ENCODE measurements around the gene COL4A4.

Gene COL4A4

DNA sequence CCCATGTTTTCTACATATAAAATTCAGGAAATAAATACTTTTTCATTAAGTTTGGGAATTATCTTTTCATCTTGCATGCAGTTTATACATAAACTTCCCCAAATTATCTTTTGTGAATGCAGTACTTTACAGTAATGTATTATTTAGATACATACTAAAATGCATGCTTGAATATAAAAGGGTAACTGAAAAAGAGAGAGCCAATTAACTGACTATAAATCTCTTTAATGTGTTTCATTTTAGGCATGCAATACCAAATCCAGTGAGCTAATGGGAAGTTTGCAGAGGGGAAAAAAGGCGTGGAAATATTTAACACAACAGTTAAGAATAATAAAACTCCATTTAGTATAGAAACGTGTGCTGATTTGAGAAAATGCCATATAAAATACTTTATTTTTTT is 39.2 kb downstream of the COL4A4 start:
- H3K36me3 ChIP-seq (ENCODE audit: low read depth): no peaks in the 10 kb centered on the region
- no peaks in the 10 kb centered on the region for H3K4me1 ChIP-seq (ENCODE audit: insufficient read depth, poor library complexity, severe bottlenecking)
- TF ChIP-seq, protein P1, sequence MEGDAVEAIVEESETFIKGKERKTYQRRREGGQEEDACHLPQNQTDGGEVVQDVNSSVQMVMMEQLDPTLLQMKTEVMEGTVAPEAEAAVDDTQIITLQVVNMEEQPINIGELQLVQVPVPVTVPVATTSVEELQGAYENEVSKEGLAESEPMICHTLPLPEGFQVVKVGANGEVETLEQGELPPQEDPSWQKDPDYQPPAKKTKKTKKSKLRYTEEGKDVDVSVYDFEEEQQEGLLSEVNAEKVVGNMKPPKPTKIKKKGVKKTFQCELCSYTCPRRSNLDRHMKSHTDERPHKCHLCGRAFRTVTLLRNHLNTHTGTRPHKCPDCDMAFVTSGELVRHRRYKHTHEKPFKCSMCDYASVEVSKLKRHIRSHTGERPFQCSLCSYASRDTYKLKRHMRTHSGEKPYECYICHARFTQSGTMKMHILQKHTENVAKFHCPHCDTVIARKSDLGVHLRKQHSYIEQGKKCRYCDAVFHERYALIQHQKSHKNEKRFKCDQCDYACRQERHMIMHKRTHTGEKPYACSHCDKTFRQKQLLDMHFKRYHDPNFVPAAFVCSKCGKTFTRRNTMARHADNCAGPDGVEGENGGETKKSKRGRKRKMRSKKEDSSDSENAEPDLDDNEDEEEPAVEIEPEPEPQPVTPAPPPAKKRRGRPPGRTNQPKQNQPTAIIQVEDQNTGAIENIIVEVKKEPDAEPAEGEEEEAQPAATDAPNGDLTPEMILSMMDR (IDR thresholded peaks at IDR 0.05; ENCODE audit: poor library complexity, severe bottlenecking): no peak
- DNase-seq (ENCODE audit: low spot score): no peak
- no peak for ATAC-seq (ENCODE audit: low read depth)
- H3K27me3 ChIP-seq (ENCODE audit: insufficient read depth, poor library complexity, severe bottlenecking): no peaks in the 10 kb centered on the region
- H3K9me3 ChIP-seq (ENCODE audit: severe bottlenecking): no peaks in the 10 kb centered on the region
- H3K4me3 ChIP-seq (ENCODE audit: severe bottlenecking): no peak overlapping the region
- no peak overlapping the region for H3K27ac ChIP-seq (ENCODE audit: poor library complexity, severe bottlenecking)

GRCh38 chr2:227123697-227124096 is 40.3 kb downstream of the COL4A4 start:
- Histone ChIP-seq H3K27ac (ENCODE audit: poor library complexity, severe bottlenecking) (no peak overlapping the region), H3K27me3 (ENCODE audit: insufficient read depth, poor library complexity, severe bottlenecking) (no peaks in the 10 kb centered on the region)
- no peak for DNase-seq (ENCODE audit: low spot score)

GRCh38 chr2:227118353-227118752 is 45.7 kb downstream of the COL4A4 start:
- TF ChIP-seq, protein P1 (IDR thresholded peaks at IDR 0.05; ENCODE audit: poor library complexity, severe bottlenecking): no peak
- no peak for DNase-seq (ENCODE audit: low spot score)
- no peak for ATAC-seq (ENCODE audit: low read depth)
- Histone ChIP-seq H3K27ac (ENCODE audit: poor library complexity, severe bottlenecking) (no peak overlapping the region), H3K4me1 (ENCODE audit: insufficient read depth, poor library complexity, severe bottlenecking) (no peaks in the 10 kb centered on the region), H3K27me3 (ENCODE audit: insufficient read depth, poor library complexity, severe bottlenecking) (no peaks in the 10 kb centered on the region), H3K36me3 (ENCODE audit: low read depth) (no peaks in the 10 kb centered on the region), H3K4me3 (ENCODE audit: severe bottlenecking) (no peak overlapping the region), H3K9me3 (ENCODE audit: severe bottlenecking) (no peaks in the 10 kb centered on the region)

More at GRCh38 chr2:227123697-227124096, 40.3 kb downstream of the COL4A4 start:
- Histone ChIP-seq H3K36me3 (ENCODE audit: low read depth) (no peaks in the 10 kb centered on the region), H3K4me1 (ENCODE audit: insufficient read depth, poor library complexity, severe bottlenecking) (no peaks in the 10 kb centered on the region), H3K4me3 (ENCODE audit: severe bottlenecking) (no peak overlapping the region), H3K9me3 (ENCODE audit: severe bottlenecking) (no peaks in the 10 kb centered on the region)
- no peak for ATAC-seq (ENCODE audit: low read depth)
- TF ChIP-seq, protein P1 (IDR thresholded peaks at IDR 0.05; ENCODE audit: poor library complexity, severe bottlenecking): no peak

GRCh38 chr2:227117852-227118251 is 46.2 kb downstream of the COL4A4 start:
- TF ChIP-seq, protein P1 (IDR thresholded peaks at IDR 0.05; ENCODE audit: poor library complexity, severe bottlenecking): no peak

GRCh38 chr2:227117027-227117426 is 47.0 kb downstream of the COL4A4 start:
- no peak for ATAC-seq (ENCODE audit: low read depth)
- Histone ChIP-seq H3K27ac (ENCODE audit: poor library complexity, severe bottlenecking) (no peak overlapping the region), H3K27me3 (ENCODE audit: insufficient read depth, poor library complexity, severe bottlenecking) (no peaks in the 10 kb centered on the region), H3K4me1 (ENCODE audit: insufficient read depth, poor library complexity, severe bottlenecking) (no peaks in the 10 kb centered on the region), H3K9me3 (ENCODE audit: severe bottlenecking) (no peaks in the 10 kb centered on the region), H3K36me3 (ENCODE audit: low read depth) (no peaks in the 10 kb centered on the region), H3K4me3 (ENCODE audit: severe bottlenecking) (no peak overlapping the region)
- DNase-seq (ENCODE audit: low spot score): no peak
- TF ChIP-seq, protein P1 (IDR thresholded peaks at IDR 0.05; ENCODE audit: poor library complexity, severe bottlenecking): no peak

More at GRCh38 chr2:227117852-227118251, 46.2 kb downstream of the COL4A4 start:
- Histone ChIP-seq H3K4me1 (ENCODE audit: insufficient read depth, poor library complexity, severe bottlenecking) (no peaks in the 10 kb centered on the region), H3K4me3 (ENCODE audit: severe bottlenecking) (no peak overlapping the region), H3K27me3 (ENCODE audit: insufficient read depth, poor library complexity, severe bottlenecking) (no peaks in the 10 kb centered on the region), H3K36me3 (ENCODE audit: low read depth) (no peaks in the 10 kb centered on the region), H3K9me3 (ENCODE audit: severe bottlenecking) (no peaks in the 10 kb centered on the region), H3K27ac (ENCODE audit: poor library complexity, severe bottlenecking) (no peak overlapping the region)
- ATAC-seq (ENCODE audit: low read depth) (no peak), DNase-seq (ENCODE audit: low spot score) (no peak)

All from RWPE2 (cell line).